ENCODE measurements around the gene PSMG3.

GRCh38 chr7:1569016-1569415 is 816 bp downstream of the PSMG3 start:
- TF ChIP-seq CTCF (IDR thresholded peaks at IDR 0.05; ENCODE audit: extremely low read depth in 1 of 2, insufficient read depth in 1 of 2, low read depth in 1 of 2, low read length in 2 of 2) (no peak), POLR2A (IDR thresholded peaks at IDR 0.05; ENCODE audit: low read depth, low read length) (no peak), MAX (IDR thresholded peaks at IDR 0.05; ENCODE audit: insufficient read depth, insufficient read length) (no peak)
